SK-N-SH treated with all-trans-retinoic acid at 6 μM for 48 hours (cell line): ENCODE data around the gene PLXDC2.

Experiments used
- ATAC-seq: fragments of 200-7000 bp; cut with Tn5 transposase; 3 replicates; pipeline ENCODE4 v1.9.1; 2020; ENCODE audit warnings: mild to moderate bottlenecking, moderate library complexity
- ARNTL ChIP-seq: fragments of 450-650 bp; formaldehyde crosslinking; IDR thresholded peaks from 2 replicates; pipeline ENCODE4 v1.5.0; 2020; ENCODE audit warnings: low read depth, mild to moderate bottlenecking, moderate library complexity, borderline replicate concordance
- BACH2 ChIP-seq: fragments of 250-450 bp; sonication (Bioruptor Pico); IDR thresholded peaks from 2 replicates; pipeline ENCODE4 v1.9.0; 2021; ENCODE audit warnings: mild to moderate bottlenecking, borderline replicate concordance
- CREB5 ChIP-seq: fragments of 250-450 bp; sonication (Bioruptor Pico); IDR thresholded peaks from 2 replicates; pipeline ENCODE4 v1.5.1; 2020; ENCODE audit warnings: low read depth, mild to moderate bottlenecking, moderate library complexity
- CSDC2 ChIP-seq: fragments of 250-450 bp; sonication (Bioruptor Pico); IDR thresholded peaks from 2 replicates; pipeline ENCODE4 v1.5.0; 2020; ENCODE audit warnings: mild to moderate bottlenecking, moderate library complexity
- CSRNP3 ChIP-seq: fragments of 250-450 bp; sonication (Bioruptor Pico); IDR thresholded peaks from 2 replicates; pipeline ENCODE4 v1.5.1; 2021; ENCODE audit warnings: mild to moderate bottlenecking, moderate library complexity
- ISL1 ChIP-seq: fragments of 250-450 bp; sonication (Bioruptor Pico); IDR thresholded peaks from 2 replicates; pipeline ENCODE4 v2.1.2; 2022; ENCODE audit warnings: mild to moderate bottlenecking, moderate library complexity
- OSR1 ChIP-seq: fragments of 250-450 bp; sonication (Bioruptor Pico); IDR thresholded peaks from 2 replicates; pipeline ENCODE4 v1.8.0; 2022; ENCODE audit warnings: moderate library complexity, mild to moderate bottlenecking, inconsistent platforms
- POU6F1 ChIP-seq: fragments of 250-450 bp; sonication (Bioruptor Pico); IDR thresholded peaks from 2 replicates; pipeline ENCODE4 v1.8.0; 2021; ENCODE audit warnings: low read depth, mild to moderate bottlenecking, moderate library complexity, borderline replicate concordance
- RARB ChIP-seq: fragments of 250-450 bp; sonication (Bioruptor Pico); IDR thresholded peaks from 2 replicates; pipeline ENCODE4 v1.8.0; 2021; ENCODE audit warnings: mild to moderate bottlenecking, moderate library complexity
- SNAI2 ChIP-seq: fragments of 250-450 bp; sonication (Bioruptor Pico); IDR thresholded peaks from 2 replicates; pipeline ENCODE4 v1.5.0; 2020; ENCODE audit warnings: mild to moderate bottlenecking, moderate library complexity
- TCF4 ChIP-seq: fragments of 250-450 bp; sonication (Bioruptor Pico); IDR thresholded peaks from 2 replicates; pipeline ENCODE4 v1.8.0; 2021; ENCODE audit warnings: mild to moderate bottlenecking, moderate library complexity, borderline replicate concordance
- TSHZ2 ChIP-seq: fragments of 250-450 bp; sonication (Bioruptor Pico); IDR thresholded peaks from 2 replicates; pipeline ENCODE4 v1.5.0; 2020; ENCODE audit warnings: mild to moderate bottlenecking, moderate library complexity
- ZFP30 ChIP-seq: fragments of 450-650 bp; formaldehyde crosslinking; IDR thresholded peaks from 2 replicates; pipeline ENCODE4 v1.5.0; 2022; ENCODE audit warnings: mild to moderate bottlenecking, moderate library complexity
- ZNF565 ChIP-seq: fragments of 450-650 bp; formaldehyde crosslinking; conservative IDR thresholded peaks from 2 replicates; pipeline ENCODE4 v1.5.0; 2020; ENCODE audit warnings: low read depth, mild to moderate bottlenecking, moderate library complexity
- ZNF70 ChIP-seq: fragments of 450-650 bp; formaldehyde crosslinking; IDR thresholded peaks from 2 replicates; pipeline ENCODE4 v1.5.0; 2020; ENCODE audit warnings: mild to moderate bottlenecking, moderate library complexity
- ZNF8 ChIP-seq: fragments of 450-650 bp; formaldehyde crosslinking; IDR thresholded peaks from 2 replicates; pipeline ENCODE4 v1.5.0; 2020; ENCODE audit warnings: mild to moderate bottlenecking, moderate library complexity

PLXDC2 gene

GRCh38 chr10:20007426-20007825 is 191.2 kb downstream of the PLXDC2 start:
- TF ChIP-seq TSHZ2 (CRISPR knock-in tag), result no peak
- TF ChIP-seq BACH2 (CRISPR knock-in tag), result no peak
- no peak for TF ChIP-seq ZNF8 (CRISPR knock-in tag)
- TF ChIP-seq CSDC2, result no peak
- TF ChIP-seq ISL1, result no peak
- TF ChIP-seq TCF4 (CRISPR knock-in tag), result no peak
- no peak for TF ChIP-seq RARB (CRISPR knock-in tag)
- no peak for TF ChIP-seq ZNF70
- TF ChIP-seq SNAI2 (CRISPR knock-in tag), result no peak
- no peak for TF ChIP-seq ARNTL
- no peak; the same call in 2 of the 3 replicates for ATAC-seq

- no peak for ATAC-seq
Measured at GRCh38 chr10:20013991-20014750, 197.9 kb downstream of the PLXDC2 start.

More at GRCh38 chr10:20013991-20014750, 197.9 kb downstream of the PLXDC2 start:
- TF ChIP-seq ZNF70 (no peak), CSDC2 (no peak), ZNF565 (no peak), TCF4 (CRISPR knock-in tag) (no peak), ZFP30 (CRISPR knock-in tag) (no peak), CSRNP3 (no peak), CREB5 (CRISPR knock-in tag) (no peak), POU6F1 (CRISPR knock-in tag) (no peak), ZNF8 (CRISPR knock-in tag) (no peak), ARNTL (no peak), TSHZ2 (CRISPR knock-in tag) (no peak), OSR1 (CRISPR knock-in tag) (no peak)
- TF ChIP-seq, all 23 proteins: peak for 0
